22Rv1 (cell line): ENCODE measurements around the gene VDR.

ENCODE experiments used
- H3K27ac ChIP-seq: fragments of 450-650 bp; 2 replicates; pipeline ENCODE4 v1.5.1; 2017
- ZFX ChIP-seq: fragments of 450-650 bp; IDR thresholded peaks from 2 replicates; pipeline ENCODE4 v1.6.1; 2017; ENCODE audit warnings: antibody characterized with exemption, borderline replicate concordance
- TF ChIP-seq, protein P1 (sequence below): fragments of 450-650 bp; IDR thresholded peaks from 2 replicates; pipeline ENCODE4 v1.5.1; 2017; ENCODE audit warnings: mild to moderate bottlenecking

VDR gene

DNA sequence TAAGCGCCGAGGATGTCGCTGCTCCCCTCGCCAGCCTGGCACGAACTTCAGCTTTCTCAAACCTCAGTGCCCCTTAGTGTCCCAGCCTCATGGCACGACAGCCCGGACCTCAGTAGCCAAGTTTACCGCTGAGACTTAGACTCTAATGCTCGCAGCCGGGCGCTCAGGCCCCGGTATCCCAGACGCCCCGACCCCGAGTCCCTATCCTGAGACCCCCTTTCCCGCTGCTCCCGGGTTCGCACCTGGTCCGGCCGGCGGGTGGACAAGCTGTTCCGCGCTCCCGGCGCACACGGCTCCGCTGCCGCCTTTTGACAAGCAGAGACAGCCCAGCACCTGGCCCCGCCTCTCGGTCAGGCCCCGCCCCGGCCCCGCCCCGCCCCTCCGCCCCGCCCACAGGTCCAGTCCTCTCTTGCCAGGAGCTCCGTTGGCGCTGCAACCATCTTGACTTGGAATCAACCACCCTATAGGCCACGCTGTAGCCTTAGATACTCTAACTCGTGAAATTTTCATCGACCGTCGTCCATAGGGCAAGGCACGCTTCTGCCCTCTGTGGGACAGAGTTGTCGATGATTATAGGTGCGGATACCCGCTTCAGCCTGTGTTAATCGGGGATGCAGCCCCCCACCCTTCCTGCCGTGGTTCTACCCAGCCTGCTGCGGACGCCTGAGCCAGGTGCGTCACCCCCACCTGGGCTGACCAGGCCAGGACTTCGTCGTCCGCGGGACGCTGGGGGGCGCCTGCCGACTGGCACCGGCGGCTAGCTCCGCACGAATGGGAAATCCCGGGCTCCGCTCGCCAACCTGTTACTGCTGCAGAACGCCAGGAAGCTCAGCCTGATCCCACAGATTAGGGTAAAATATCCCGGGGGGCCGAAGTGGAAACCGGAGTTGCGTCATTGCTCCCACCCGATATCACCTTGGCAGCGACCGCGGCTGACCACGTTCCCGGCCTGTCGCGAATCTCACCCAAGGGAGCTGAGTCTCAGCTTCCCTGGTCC lies at the start of gene VDR:
TSS of gene VDR (minus strand) at position 282 of the 997 bp plus-strand sequence. CDS start 25,881 bp downstream, outside the sequence.
- H3K27ac ChIP-seq, result peak within 1 kb of the TSS; percentile 68
- TF ChIP-seq ZFX, result no peak
- TF ChIP-seq, protein P1, sequence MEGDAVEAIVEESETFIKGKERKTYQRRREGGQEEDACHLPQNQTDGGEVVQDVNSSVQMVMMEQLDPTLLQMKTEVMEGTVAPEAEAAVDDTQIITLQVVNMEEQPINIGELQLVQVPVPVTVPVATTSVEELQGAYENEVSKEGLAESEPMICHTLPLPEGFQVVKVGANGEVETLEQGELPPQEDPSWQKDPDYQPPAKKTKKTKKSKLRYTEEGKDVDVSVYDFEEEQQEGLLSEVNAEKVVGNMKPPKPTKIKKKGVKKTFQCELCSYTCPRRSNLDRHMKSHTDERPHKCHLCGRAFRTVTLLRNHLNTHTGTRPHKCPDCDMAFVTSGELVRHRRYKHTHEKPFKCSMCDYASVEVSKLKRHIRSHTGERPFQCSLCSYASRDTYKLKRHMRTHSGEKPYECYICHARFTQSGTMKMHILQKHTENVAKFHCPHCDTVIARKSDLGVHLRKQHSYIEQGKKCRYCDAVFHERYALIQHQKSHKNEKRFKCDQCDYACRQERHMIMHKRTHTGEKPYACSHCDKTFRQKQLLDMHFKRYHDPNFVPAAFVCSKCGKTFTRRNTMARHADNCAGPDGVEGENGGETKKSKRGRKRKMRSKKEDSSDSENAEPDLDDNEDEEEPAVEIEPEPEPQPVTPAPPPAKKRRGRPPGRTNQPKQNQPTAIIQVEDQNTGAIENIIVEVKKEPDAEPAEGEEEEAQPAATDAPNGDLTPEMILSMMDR, result peak; percentile 82

DNA sequence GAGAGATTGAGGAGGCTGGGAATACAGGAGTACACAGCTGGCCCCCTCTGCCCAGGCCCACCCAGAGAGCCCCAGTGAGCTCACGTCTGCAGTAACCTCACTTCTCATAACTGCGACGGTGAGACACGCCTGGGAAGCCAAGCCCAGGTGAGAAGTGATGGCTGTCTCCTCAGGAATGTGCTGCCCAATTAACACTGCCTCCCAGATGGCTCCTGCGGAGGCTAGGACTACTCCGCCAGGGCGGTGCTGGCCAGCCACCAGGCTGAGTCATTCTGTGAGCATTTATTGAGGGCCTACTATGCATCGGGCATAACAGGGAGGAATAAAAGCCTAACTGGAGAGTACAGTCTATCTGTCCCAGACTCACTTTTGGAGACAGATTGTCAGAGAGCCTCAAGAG lies 49.3 kb upstream of the VDR start:
- no peak overlapping the region for H3K27ac ChIP-seq
- no peak for TF ChIP-seq ZFX
- TF ChIP-seq, protein P1, result no peak

DNA sequence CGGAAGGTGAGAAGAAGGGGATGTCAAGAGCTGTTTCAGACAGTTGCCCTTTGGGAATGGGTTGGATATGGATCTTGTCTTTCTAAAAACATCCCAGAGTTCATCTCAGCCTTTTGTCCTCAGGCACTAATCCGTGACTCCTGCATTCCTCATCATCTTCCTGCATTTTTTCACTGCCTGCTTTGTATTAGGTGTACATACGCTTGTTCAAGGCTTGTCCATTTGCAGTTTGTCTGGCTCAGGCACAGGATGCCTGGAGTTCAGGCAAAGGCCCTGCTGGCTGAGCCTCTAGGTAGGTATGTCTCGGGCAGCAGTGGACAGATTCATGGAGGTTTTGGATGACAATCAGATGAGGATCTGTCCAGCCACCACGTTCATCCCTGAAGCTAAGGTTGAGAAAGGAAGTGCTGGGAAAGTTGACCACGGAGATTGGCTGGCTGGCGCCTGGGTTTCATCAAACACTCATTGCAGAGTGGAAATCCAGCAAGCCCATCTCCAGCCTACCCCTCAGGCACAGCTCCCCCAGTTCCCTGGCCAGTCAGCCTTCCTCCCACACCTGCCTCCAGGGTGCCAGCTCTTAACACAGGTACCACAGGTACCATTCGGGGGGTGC lies 46.2 kb upstream of the VDR start:
- no peak overlapping the region for H3K27ac ChIP-seq
- no peak for TF ChIP-seq ZFX
- TF ChIP-seq, protein P1, result no peak

DNA sequence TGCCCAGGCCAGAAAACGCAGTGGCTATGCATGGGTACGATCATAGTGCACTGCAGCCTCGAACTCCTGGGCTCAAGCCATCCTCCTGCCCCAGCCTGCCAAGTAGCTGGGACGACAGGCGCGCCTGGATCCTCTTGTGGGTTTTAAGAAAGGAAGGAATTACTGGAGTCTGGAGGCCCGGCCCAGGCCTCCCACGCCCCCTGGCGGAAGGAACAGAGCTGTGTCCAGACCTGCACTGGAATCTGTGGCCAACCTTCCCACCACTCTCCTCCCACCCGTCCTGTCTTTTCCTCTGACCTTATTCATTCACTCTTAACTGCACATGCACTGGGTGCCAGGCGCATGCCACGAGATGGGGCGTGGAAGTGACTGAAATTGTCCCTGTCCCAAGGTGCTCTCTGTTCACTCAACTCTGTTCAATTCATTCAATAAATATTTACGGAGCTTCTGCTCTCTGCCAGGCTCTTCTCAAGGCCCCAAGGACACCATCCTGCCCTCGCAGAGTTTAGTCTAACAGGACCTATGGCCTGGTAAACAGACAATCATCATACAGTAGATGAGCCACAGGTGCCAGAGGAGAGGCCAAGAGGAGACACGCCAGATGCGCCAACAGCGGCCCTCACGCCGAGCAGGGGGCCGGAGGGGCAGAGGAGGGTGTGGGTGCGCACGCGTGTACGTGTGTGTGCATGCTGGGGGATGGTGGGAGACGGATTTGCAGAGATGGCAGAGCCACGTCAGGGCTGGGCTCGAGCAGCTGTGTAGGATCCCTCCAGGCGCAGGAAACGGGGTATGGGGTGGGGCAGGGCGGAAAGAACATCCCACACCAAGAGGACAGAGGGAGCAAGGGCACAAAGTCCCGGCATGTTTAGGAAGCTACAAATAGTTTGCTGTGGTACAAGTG lies 44.9 kb upstream of the VDR start:
- no peak overlapping the region for H3K27ac ChIP-seq
- TF ChIP-seq, protein P1, result peak; percentile 100
- no peak for TF ChIP-seq ZFX

DNA sequence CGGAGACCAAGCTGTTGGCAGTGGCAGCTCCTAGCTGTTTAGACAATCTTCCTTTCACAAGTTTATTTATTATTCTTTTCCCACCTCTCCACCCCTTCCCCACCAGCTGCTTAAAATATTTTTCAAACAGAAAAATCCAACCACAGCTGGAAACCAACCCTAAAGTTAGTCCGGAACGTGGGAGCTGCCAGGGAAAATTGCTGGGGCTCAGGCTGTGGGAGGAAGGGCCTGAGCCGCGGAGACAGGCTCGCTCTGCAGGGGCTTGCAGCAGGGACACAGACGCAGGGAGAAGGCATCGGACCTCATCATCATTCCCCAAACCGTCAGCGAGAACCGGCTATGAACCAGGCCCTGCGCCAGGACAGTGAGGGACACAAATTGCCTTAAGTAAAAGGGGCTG lies 42.5 kb upstream of the VDR start:
- TF ChIP-seq ZFX, result no peak
- TF ChIP-seq, protein P1, result no peak
- H3K27ac ChIP-seq, result no peak overlapping the region

DNA sequence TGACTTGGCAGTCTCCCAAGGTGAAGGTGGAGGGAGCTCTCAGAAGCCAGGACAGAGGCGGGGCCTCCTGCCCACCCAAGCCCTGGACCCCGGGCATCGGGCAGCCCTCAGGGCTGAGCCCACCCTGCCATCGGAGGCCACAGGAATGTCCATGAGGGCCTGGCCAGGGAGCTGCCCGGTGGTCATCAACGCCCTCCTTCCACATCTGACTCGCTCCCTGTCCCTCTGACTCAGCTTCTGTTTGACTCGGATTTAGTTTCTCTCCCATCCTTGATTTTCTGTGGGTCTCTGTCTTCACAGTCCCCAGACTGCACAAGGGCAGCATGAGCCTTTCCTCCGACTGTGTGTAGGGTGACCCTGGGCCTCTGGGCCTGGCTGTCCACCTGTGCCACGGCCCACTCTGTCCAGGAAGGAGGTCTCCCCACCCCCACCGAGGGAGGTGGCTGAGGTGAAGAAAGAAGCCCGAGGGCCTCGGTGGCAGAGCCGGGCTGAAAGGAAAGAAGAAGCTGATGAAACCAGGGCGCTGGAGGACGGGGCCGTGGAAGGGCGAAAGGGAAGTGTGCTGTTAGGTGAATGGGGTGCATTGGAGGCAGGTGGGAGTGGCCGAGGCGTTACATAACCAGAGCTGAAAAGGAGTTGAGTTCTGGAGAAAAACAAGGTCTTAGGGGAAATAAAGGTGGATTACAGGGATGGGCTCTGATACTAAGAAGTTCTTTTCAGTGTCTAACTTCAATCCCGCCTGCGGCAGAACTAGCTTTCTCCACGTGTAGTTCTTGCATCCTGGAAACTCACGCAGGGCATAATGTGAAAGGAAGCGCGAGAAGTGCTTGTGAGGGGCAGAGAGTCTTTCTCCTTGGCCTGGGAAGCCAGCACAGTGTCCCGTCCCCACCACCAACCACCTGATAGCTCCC lies 41.9 kb upstream of the VDR start:
- H3K27ac ChIP-seq, result no peak overlapping the region
- no peak for TF ChIP-seq ZFX
- TF ChIP-seq, protein P1, result no peak
